ENCODE measurements around the gene PRMT3. TPM values are rescaled to one million over a fixed set of nuclear protein-coding genes. Genes with fewer than 3 reads are reported as not detected.

The PRMT3 gene
- total and polyA plus RNA-seq, 2 of the 13 experiments (the other 11 are each of a cell fraction or from before 2014, with no cell fraction given): 9.1 to 27.7 TPM

DNA sequence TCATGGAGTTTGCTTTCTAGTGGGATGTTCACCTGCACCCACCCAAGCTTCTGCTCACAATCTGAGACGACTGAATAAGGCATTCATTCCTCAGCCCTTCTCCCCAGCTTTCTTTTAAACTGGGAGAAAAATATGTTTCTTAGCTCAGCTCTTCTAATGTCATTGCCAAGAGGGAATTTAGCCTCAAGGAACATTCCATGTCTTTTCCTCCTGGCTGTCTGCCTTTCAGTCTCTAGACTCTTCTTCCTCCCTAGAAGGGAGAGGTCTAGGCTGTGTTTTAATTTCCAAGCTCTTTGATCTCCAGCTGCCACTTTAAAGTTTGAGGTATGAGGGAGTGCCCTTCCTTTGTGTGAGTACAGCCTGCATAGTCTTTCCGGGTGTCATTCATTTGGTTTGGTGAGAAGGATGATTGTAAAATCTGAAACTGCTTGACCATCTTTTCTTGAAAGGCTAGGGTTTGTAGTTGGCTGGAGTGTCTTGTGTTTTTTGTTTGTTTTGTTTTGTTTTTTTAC lies 35.7 kb upstream of the PRMT3 start (continued):
- TF ChIP-seq, protein P1, sequence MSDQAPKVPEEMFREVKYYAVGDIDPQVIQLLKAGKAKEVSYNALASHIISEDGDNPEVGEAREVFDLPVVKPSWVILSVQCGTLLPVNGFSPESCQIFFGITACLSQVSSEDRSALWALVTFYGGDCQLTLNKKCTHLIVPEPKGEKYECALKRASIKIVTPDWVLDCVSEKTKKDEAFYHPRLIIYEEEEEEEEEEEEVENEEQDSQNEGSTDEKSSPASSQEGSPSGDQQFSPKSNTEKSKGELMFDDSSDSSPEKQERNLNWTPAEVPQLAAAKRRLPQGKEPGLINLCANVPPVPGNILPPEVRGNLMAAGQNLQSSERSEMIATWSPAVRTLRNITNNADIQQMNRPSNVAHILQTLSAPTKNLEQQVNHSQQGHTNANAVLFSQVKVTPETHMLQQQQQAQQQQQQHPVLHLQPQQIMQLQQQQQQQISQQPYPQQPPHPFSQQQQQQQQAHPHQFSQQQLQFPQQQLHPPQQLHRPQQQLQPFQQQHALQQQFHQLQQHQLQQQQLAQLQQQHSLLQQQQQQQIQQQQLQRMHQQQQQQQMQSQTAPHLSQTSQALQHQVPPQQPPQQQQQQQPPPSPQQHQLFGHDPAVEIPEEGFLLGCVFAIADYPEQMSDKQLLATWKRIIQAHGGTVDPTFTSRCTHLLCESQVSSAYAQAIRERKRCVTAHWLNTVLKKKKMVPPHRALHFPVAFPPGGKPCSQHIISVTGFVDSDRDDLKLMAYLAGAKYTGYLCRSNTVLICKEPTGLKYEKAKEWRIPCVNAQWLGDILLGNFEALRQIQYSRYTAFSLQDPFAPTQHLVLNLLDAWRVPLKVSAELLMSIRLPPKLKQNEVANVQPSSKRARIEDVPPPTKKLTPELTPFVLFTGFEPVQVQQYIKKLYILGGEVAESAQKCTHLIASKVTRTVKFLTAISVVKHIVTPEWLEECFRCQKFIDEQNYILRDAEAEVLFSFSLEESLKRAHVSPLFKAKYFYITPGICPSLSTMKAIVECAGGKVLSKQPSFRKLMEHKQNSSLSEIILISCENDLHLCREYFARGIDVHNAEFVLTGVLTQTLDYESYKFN (CRISPR knock-in tag; conservative IDR thresholded peaks at IDR 0.05): no peak
- no peak for TF ChIP-seq IKZF5 (CRISPR knock-in tag; IDR thresholded peaks at IDR 0.05)
- no peak for TF ChIP-seq SP2 (CRISPR knock-in tag; IDR thresholded peaks at IDR 0.05)
- TF ChIP-seq ISL2 (CRISPR knock-in tag; IDR thresholded peaks at IDR 0.05): no peak
- TF ChIP-seq, protein P2, sequence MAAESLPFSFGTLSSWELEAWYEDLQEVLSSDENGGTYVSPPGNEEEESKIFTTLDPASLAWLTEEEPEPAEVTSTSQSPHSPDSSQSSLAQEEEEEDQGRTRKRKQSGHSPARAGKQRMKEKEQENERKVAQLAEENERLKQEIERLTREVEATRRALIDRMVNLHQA (CRISPR knock-in tag; IDR thresholded peaks at IDR 0.05): no peak
- no peak for TF ChIP-seq NFRKB (IDR thresholded peaks at IDR 0.05)
- no peak for TF ChIP-seq FOXK2 (IDR thresholded peaks at IDR 0.05)
- TF ChIP-seq PPARG (CRISPR knock-in tag; conservative IDR thresholded peaks at IDR 0.05): no peak
- TF ChIP-seq ZNF234 (CRISPR knock-in tag; conservative IDR thresholded peaks at IDR 0.05): no peak
- no peak for TF ChIP-seq NR2C2 (CRISPR knock-in tag; IDR thresholded peaks at IDR 0.05; ENCODE audit: borderline replicate concordance)
- TF ChIP-seq TBP (CRISPR knock-in tag; IDR thresholded peaks at IDR 0.05): no peak
